ENCODE data around the gene GCKR. TPM values are rescaled to one million over a fixed set of nuclear protein-coding genes. Genes with fewer than 3 reads are reported as not detected.
"Not testable (repeated sequence)": the region's sequence is repeated elsewhere in the genome, so short reads cannot be mapped to it uniquely, and the experiment has no call there.

Gene GCKR
- total RNA-seq, 2 donors from 2014 or later: 0.22 to 0.40 TPM

- TF ChIP-seq, protein P1, sequence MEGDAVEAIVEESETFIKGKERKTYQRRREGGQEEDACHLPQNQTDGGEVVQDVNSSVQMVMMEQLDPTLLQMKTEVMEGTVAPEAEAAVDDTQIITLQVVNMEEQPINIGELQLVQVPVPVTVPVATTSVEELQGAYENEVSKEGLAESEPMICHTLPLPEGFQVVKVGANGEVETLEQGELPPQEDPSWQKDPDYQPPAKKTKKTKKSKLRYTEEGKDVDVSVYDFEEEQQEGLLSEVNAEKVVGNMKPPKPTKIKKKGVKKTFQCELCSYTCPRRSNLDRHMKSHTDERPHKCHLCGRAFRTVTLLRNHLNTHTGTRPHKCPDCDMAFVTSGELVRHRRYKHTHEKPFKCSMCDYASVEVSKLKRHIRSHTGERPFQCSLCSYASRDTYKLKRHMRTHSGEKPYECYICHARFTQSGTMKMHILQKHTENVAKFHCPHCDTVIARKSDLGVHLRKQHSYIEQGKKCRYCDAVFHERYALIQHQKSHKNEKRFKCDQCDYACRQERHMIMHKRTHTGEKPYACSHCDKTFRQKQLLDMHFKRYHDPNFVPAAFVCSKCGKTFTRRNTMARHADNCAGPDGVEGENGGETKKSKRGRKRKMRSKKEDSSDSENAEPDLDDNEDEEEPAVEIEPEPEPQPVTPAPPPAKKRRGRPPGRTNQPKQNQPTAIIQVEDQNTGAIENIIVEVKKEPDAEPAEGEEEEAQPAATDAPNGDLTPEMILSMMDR (IDR thresholded peaks at IDR 0.05): no peak
- no peaks in the 10 kb centered on the region for H3K27me3 ChIP-seq
- no peaks in the 10 kb centered on the region for H3K9me3 ChIP-seq
- no peaks in the 10 kb centered on the region for H3K36me3 ChIP-seq
- intact Hi-C loops (cut with DNase I): no loop called here
- no peaks in the 10 kb centered on the region for H3K4me1 ChIP-seq
- H3K27ac ChIP-seq: no peak overlapping the region
- DNase-seq: no peak
- no peak overlapping the region for H3K4me3 ChIP-seq
- H3K9ac ChIP-seq (ENCODE audit: low read depth in 2 of 2, low read length in 2 of 2): no peak overlapping the region
These were observed 25.8 kb downstream of the GCKR start for GRCh38 chr2:27522400-27522945.

DNA sequence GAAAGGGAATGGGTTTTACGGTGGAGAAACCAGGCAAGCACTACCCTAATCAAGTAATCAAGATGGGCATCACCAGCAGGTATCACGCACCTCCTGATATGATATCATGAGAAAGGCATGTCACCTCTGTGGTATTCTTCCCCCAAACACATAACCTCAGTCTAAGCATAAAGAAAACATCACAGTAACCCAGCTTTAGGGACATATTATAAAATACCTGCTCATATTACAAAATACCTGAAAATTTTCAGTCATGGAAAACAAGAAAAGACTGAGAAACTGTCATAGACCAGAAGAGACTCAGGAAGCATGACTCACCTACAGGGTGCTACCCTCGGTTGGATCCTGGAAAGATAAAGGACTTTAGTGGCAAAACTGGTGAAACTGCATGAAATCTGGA is 30.5 kb downstream of the GCKR start:
- intact Hi-C loops (cut with DNase I): no loop called here
- no peak overlapping the region for H3K9ac ChIP-seq (ENCODE audit: low read depth in 2 of 2, low read length in 2 of 2)
- no peak overlapping the region for H3K4me3 ChIP-seq
- H3K36me3 ChIP-seq: no peaks in the 10 kb centered on the region
- H3K4me1 ChIP-seq: no peaks in the 10 kb centered on the region
- no peak overlapping the region for H3K27ac ChIP-seq
- H3K27me3 ChIP-seq: no peaks in the 10 kb centered on the region
- DNase-seq: no peak
- H3K9me3 ChIP-seq: no peaks in the 10 kb centered on the region
- TF ChIP-seq, protein P1 (IDR thresholded peaks at IDR 0.05): no peak

DNA sequence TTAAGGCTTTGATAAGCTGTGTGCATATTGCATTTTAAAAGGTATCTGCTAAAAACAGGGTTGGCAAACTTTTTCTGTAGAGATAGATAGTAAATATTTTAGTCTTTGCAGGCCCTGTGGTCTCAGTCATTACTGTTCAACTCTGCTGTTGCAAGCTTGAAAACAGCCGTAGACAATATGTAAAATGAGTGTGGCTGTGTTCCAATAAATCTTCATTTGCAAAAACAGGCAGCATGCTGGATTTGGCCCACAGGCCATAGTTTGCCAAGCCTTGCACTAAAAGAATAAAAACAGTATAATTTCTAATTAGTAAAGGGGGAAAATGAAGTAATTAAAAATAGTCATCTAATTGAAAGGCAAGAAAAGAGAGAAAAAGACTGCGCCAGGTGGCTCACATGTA is 35.3 kb downstream of the GCKR start:
- Histone ChIP-seq H3K9ac (ENCODE audit: low read depth in 2 of 2, low read length in 2 of 2) (no peak overlapping the region), H3K27ac (no peak overlapping the region), H3K27me3 (no peaks in the 10 kb centered on the region), H3K9me3 (no peaks in the 10 kb centered on the region), H3K36me3 (no peaks in the 10 kb centered on the region), H3K4me3 (no peak overlapping the region), H3K4me1 (no peaks in the 10 kb centered on the region)
- TF ChIP-seq, protein P1 (IDR thresholded peaks at IDR 0.05): no peak
- no peak for DNase-seq
- intact Hi-C loops (cut with DNase I): no loop called here

- Histone ChIP-seq H3K27me3 (no peaks in the 10 kb centered on the region), H3K4me3 (no peak overlapping the region), H3K4me1 (no peaks in the 10 kb centered on the region), H3K9ac (ENCODE audit: low read depth in 2 of 2, low read length in 2 of 2) (no peak overlapping the region), H3K27ac (no peak overlapping the region), H3K36me3 (no peaks in the 10 kb centered on the region), H3K9me3 (no peaks in the 10 kb centered on the region)
- DNase-seq: no peak
- intact Hi-C loops (cut with DNase I): no loop called here
- TF ChIP-seq, protein P1 (IDR thresholded peaks at IDR 0.05): no peak
These were observed 40.6 kb downstream of the GCKR start for GRCh38 chr2:27537287-27537686.

DNA sequence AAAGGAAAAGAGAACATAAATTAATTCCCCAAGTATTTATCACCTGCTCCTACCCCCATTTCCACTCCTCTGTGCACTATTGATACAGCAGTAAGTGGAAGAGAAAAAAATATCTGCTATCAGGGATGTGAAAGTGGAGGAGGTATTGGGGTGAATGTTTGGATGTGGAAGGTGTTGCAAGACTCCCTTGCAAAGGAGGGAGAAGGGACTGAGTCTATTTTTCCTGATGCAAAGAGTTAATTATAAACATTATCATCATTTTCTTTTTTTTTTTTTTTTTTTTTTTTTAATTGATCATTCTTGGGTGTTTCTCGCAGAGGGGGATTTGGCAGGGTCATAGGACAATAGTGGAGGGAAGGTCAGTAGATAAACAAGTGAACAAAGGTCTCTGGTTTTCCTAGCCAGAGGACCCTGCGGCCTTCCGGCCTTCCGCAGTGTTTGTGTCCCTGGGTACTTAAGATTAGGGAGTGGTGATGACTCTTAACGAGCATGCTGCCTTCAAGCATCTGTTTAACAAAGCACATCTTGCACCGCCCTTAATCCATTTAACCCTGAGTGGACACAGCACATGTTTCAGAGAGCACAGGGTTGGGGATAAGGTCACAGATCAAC is 42.3 kb downstream of the GCKR start:
- H3K4me1 ChIP-seq; H3K4me3 ChIP-seq; DNase-seq; intact Hi-C loops (cut with DNase I); H3K9ac ChIP-seq (ENCODE audit: low read depth in 2 of 2, low read length in 2 of 2); H3K27ac ChIP-seq; H3K36me3 ChIP-seq; H3K9me3 ChIP-seq; H3K27me3 ChIP-seq: not testable (repeated sequence)

GRCh38 chr2:27539649-27540048 is 43.0 kb downstream of the GCKR start:
- H3K27me3 ChIP-seq; H3K9me3 ChIP-seq; H3K9ac ChIP-seq (ENCODE audit: low read depth in 2 of 2, low read length in 2 of 2); H3K4me1 ChIP-seq; intact Hi-C loops (cut with DNase I); H3K4me3 ChIP-seq; DNase-seq; H3K27ac ChIP-seq; H3K36me3 ChIP-seq: not testable (repeated sequence)
